SIG-M5 treated with dmso at 0.1 percent for 504 hours (cell line): ENCODE data around the gene TNFRSF4.

Experiments
- DNase-seq: peaks from one replicate; lab custom pipeline; 2025; ENCODE audit not compliant: unreplicated experiment; lab: John Stamatoyannopoulos, UW

The TNFRSF4 gene

GRCh38 chr1:1219341-1219740, 5.4 kb upstream of the TNFRSF4 start:
- no peak for DNase-seq

GRCh38 chr1:1218524-1219200, 4.7 kb upstream of the TNFRSF4 start:
- DNase-seq = no peak

GRCh38 chr1:1217621-1218523, 3.9 kb upstream of the TNFRSF4 start:
- DNase-seq = no peak

GRCh38 chr1:1216770-1217620, 3.0 kb upstream of the TNFRSF4 start:
- DNase-seq = no peak

GRCh38 chr1:1215881-1216605, 2.1 kb upstream of the TNFRSF4 start:
- DNase-seq = no peak

GRCh38 chr1:1215080-1215676, 1.2 kb upstream of the TNFRSF4 start:
- no peak for DNase-seq

GRCh38 chr1:1212780-1213344, 1.1 kb downstream of the TNFRSF4 start:
- DNase-seq = no peak

GRCh38 chr1:1211541-1212441, 2.2 kb downstream of the TNFRSF4 start:
- DNase-seq = no peak

- DNase-seq = no peak
Measured at GRCh38 chr1:1210726-1211540, 3.0 kb downstream of the TNFRSF4 start.

GRCh38 chr1:1208713-1209433, 5.1 kb downstream of the TNFRSF4 start:
- DNase-seq = peak; percentile 14

DNA sequence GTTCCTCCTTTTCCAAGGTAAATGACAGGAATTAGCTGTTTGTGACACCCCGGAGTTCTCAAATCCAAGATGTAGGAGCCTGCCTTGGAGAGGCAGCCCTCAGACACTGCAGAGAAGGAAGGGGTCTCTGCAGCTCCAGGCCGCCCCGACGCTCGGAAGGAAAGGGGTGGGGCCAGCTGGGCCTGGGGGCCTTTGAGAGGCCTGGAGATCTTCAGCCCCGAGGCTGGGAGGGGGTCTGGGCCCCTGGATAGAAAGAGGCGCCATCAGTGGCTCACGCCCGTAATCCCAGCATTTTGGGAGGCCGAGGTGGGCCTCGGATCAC, 6.4 kb downstream of the TNFRSF4 start:
- DNase-seq = no peak

DNA sequence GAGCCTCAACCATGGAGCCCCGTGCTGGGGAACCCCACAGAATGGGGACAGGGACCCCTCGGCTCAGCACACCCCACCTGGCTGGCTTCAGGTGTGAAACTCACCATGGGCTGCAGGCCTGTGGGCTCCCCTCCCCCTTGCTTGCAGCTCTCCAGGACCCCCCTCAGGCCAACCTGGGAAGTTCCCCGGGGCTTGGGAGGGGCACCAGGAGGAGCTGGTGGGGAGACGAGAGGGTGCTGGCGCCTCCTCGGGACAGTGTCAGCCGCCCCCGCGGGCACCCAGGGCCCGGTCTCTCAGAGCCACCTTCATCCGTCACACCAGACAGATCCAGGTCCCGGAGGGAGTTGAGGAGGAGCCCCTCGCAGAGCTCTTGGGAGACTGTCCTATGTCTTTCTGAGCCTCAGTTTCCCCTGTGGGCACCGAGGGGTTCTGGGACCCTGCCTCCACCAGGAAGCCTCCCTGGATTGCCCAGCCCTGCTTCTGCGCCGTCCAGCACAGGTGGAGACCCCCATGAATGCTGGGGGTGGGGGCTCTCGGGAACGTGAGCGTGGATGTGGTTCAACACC, 6.9 kb downstream of the TNFRSF4 start:
- no peak for DNase-seq

DNA sequence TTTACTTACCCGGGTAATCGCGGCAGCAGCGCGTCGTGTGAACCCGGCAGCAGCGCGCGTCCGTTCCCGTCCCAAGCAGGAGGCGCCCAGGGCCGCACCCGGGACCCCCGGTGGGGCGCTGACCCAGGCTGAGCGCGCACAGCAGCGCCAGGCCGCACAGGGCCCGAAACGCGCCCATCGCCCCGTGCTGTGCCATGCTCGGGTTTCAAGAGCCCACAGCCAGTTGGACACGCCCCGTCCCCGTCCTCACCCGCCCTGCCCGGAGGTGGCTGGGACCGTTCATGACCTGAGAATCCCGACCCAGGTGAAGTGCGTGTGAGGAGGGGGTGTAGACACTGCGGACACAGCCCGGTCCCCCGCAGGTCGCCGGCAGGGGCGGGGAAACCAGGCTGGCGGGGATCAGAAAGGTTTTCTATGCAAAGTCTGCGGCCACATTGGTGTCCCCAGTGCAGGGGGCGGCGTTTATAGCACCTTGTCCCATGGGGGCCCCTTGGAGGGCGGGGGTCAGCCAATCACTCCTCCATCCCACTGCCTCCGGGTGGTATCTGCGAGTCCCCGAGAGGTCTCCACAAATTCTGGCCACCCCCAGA, 7.5 kb downstream of the TNFRSF4 start, which contains the start of gene TNFRSF18:
Gene TNFRSF18, minus strand, starts transcription at position 217 of the 590 bp plus-strand sequence. Its CDS starts 21 bp downstream, at position 196.
- no peak for DNase-seq

- DNase-seq = no peak
Measured at GRCh38 chr1:1205769-1206375, 8.1 kb downstream of the TNFRSF4 start.

- DNase-seq = no peak
Measured at GRCh38 chr1:1204998-1205768, 8.8 kb downstream of the TNFRSF4 start.
